Mesenchymal stem cell (in vitro differentiated cells and primary cell): ENCODE results near the gene GAB2.

Source experiments
- DNase-seq: peaks from one replicate; pipeline ENCODE4 v3.0.0-alpha.2; 2013
- H2AFZ ChIP-seq: one replicate; pipeline ENCODE4 v1.6.1; 2013; ENCODE audit warnings: low read depth, mild to moderate bottlenecking, control low read depth, inconsistent platforms, low read length, moderate library complexity
- H2AK5ac ChIP-seq: 2 replicates; pipeline ENCODE4 v1.6.1; 2013; ENCODE audit warnings: low read length, moderate library complexity, mild to moderate bottlenecking, inconsistent platforms; ENCODE audit not compliant: severe bottlenecking
- H2BK120ac ChIP-seq: one replicate; pipeline ENCODE4 v1.6.1; 2013; ENCODE audit warnings: low read depth, mild to moderate bottlenecking, inconsistent platforms, low read length, moderate library complexity
- H2BK12ac ChIP-seq, 2 experiments: one replicate each; pipeline ENCODE4 v1.6.1; 2013; ENCODE audit warnings: inconsistent platforms in 2 of 2, low read length in 2 of 2, mild to moderate bottlenecking in 2 of 2, moderate library complexity in 2 of 2, control low read depth in 1 of 2
- H2BK15ac ChIP-seq: one replicate; pipeline ENCODE4 v1.6.1; 2013; ENCODE audit warnings: mild to moderate bottlenecking, low read depth, inconsistent platforms; ENCODE audit not compliant: poor library complexity, severe bottlenecking
- H2BK5ac ChIP-seq: 2 replicates; pipeline ENCODE4 v1.6.1; 2013; ENCODE audit warnings: low read depth, mild to moderate bottlenecking, low read length, control low read depth, inconsistent platforms; ENCODE audit not compliant: poor library complexity, severe bottlenecking
- H3K14ac ChIP-seq, 2 experiments: one replicate each; pipeline ENCODE4 v1.6.1; 2013; ENCODE audit warnings: inconsistent platforms in 2 of 2, low read length in 2 of 2, control low read depth in 1 of 2, mild to moderate bottlenecking in 1 of 2, moderate library complexity in 1 of 2
- H3K18ac ChIP-seq, 2 experiments: one replicate each; pipeline ENCODE4 v1.6.1; 2013; ENCODE audit warnings: inconsistent platforms in 2 of 2, low read length in 2 of 2, control low read depth in 1 of 2, low read depth in 1 of 2, mild to moderate bottlenecking in 1 of 2
- H3K23ac ChIP-seq, 2 experiments: one replicate each; pipeline ENCODE4 v1.6.1; 2013; ENCODE audit warnings: inconsistent platforms in 2 of 2, low read length in 2 of 2, mild to moderate bottlenecking in 2 of 2, moderate library complexity in 2 of 2, control low read depth in 1 of 2
- H3K27ac ChIP-seq: 2 replicates; pipeline ENCODE4 v1.5.1; 2013; ENCODE audit warnings: mild to moderate bottlenecking, moderate library complexity, low read length, control low read depth, inconsistent platforms; ENCODE audit not compliant: poor library complexity, severe bottlenecking
- H3K27me3 ChIP-seq, 2 experiments: 2 replicates each; pipeline versions ENCODE4 v1.6.1 to v1.7.0; 2013; ENCODE audit warnings: low read length in 2 of 2, mild to moderate bottlenecking in 2 of 2, moderate library complexity in 2 of 2, control low read depth in 1 of 2, inconsistent platforms in 1 of 2; ENCODE audit not compliant: control insufficient read depth in 1 of 2, insufficient read depth in 1 of 2
- H3K36me3 ChIP-seq, 2 experiments: 2 replicates each; pipeline versions ENCODE4 v1.6.1 to v1.7.0; 2013; ENCODE audit warnings: low read length in 2 of 2, control low read depth in 1 of 2, inconsistent platforms in 1 of 2, low read depth in 1 of 2, mild to moderate bottlenecking in 1 of 2; ENCODE audit not compliant: insufficient read depth in 2 of 2, control insufficient read depth in 1 of 2
- H3K4ac ChIP-seq, 2 experiments: one replicate each; pipeline ENCODE4 v1.6.1; 2013; ENCODE audit warnings: inconsistent platforms in 2 of 2, low read length in 2 of 2, mild to moderate bottlenecking in 2 of 2, moderate library complexity in 2 of 2, control low read depth in 1 of 2, low read depth in 1 of 2
- H3K4me1 ChIP-seq: 2 replicates; pipeline ENCODE4 v1.6.1; 2013; ENCODE audit warnings: low read depth, low read length, control low read depth; ENCODE audit not compliant: control insufficient read depth, insufficient read depth
- H3K4me2 ChIP-seq: 2 replicates; pipeline ENCODE4 v1.6.1; 2013; ENCODE audit warnings: low read length, mild to moderate bottlenecking, inconsistent platforms; ENCODE audit not compliant: poor library complexity, severe bottlenecking
- H3K4me3 ChIP-seq, 2 experiments: 2 replicates each; pipeline versions ENCODE4 v1.5.1 to v1.7.0; 2013; ENCODE audit warnings: low read length in 2 of 2, mild to moderate bottlenecking in 2 of 2, control low read depth in 1 of 2, low read depth in 1 of 2; ENCODE audit not compliant: insufficient read depth in 1 of 2
- H3K79me1 ChIP-seq: replicated peaks from 2 replicates; pipeline ENCODE4 v1.6.1; 2013; ENCODE audit warnings: mild to moderate bottlenecking, control low read depth, low read length, inconsistent platforms; ENCODE audit not compliant: poor library complexity, severe bottlenecking
- H3K9ac ChIP-seq: 2 replicates; pipeline ENCODE4 v1.7.0; 2013; ENCODE audit warnings: mild to moderate bottlenecking, low read length, moderate library complexity
- H3K9me3 ChIP-seq: 2 replicates; pipeline ENCODE4 v1.7.0; 2013; ENCODE audit warnings: mild to moderate bottlenecking, low read length; ENCODE audit not compliant: control insufficient read depth
- H4K8ac ChIP-seq: one replicate; pipeline ENCODE4 v1.6.1; 2013; ENCODE audit warnings: inconsistent platforms, mild to moderate bottlenecking, low read length, moderate library complexity
- H4K91ac ChIP-seq: one replicate; pipeline ENCODE4 v1.6.1; 2013; ENCODE audit warnings: mild to moderate bottlenecking, low read length, inconsistent platforms
- WGBS: methylation state at CpG from one replicate; pipeline ENCODE4 v1.1.7; 2013; ENCODE audit warnings: mixed read lengths; 5-methylcytosine and 5-hydroxymethylcytosine counted together

Gene GAB2

DNA sequence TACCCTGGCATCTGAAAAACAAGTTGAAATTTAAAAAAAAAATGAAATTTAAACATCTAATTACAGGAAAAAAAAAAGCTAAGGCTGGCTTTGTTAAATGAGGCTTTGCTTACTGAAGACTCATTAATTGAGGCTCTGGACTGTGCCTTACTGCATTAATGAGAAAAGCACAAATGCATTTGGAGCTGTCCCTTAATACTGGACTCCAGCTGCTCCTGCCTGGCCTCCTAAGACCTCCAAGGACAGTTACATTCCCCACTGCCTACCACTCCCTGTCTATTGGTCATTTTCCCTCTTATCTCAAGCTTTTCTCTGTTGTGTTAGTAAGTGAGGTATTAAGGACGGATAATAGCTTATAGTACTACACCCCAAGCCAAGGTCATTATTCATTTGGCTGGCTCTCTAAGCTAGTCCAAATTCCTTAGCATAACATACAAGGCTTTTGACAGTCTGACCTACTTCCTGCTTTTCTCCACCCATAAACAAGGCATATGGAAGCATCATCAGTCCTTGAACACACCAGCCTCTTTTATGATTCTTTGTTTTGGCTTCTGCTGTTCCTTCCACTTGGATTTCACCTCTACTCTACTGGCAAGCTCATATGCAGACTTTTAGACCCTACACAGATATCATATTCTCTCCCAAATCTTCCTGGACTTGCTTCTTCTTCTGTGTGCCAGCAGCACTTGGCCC lies 166.4 kb downstream of the GAB2 start:
- Histone ChIP-seq H2BK5ac (no peak overlapping the region), H3K4me3 (no peak overlapping the region), H2AK5ac (no peak overlapping the region), H3K9ac (no peak overlapping the region), H3K18ac (no peak overlapping the region), H3K23ac (no peak overlapping the region), H2BK15ac (no peak overlapping the region), H4K8ac (no peak overlapping the region), H2AFZ (no peak overlapping the region), H3K9me3 (no peaks in the 10 kb centered on the region), H3K4me1 (peaks cover 2% of the 10 kb centered on the region), H3K27ac (no peak overlapping the region), H3K27me3 (no peaks in the 10 kb centered on the region), H3K4me2 (no peak overlapping the region), H4K91ac (no peak overlapping the region), H3K36me3 (peaks cover 4 to 18% of the 10 kb centered on the region in 2 experiments), H3K79me1 (peaks cover 13% of the 10 kb centered on the region), H3K4ac (no peak overlapping the region), H2BK12ac (no peak overlapping the region), H2BK120ac (no peak overlapping the region), H3K14ac (no peak overlapping the region)
- no peak for DNase-seq
- 0% methylated on average over 1 of the region's 1 CpG for WGBS

DNA sequence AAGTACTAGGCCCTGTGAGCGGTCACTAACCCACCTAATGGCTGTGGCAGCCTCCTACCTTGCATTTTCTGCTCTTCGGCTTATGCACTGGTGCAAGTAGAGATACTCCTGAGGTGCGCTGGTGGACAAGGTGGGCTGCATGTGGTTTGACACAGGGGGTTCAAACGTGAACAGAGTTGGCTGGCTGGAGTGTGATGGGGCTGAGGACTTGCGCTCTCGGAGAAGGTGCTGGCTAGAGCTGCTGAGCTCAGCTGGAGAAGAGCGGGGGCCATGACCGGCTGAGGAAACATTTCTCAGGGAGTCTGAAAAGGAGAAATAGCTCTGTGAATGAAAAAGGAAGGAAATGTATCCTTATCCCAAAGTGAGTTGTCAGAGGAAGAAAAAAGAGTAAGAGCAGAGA lies 167.5 kb downstream of the GAB2 start:
- Histone ChIP-seq H3K79me1 (peaks cover 10% of the 10 kb centered on the region), H3K4me1 (peaks cover 2% of the 10 kb centered on the region), H2BK120ac (no peak overlapping the region), H3K36me3 (peaks cover 4 to 18% of the 10 kb centered on the region in 2 experiments), H2AK5ac (no peak overlapping the region), H3K23ac (no peak overlapping the region), H3K4ac (no peak overlapping the region), H3K27ac (no peak overlapping the region), H3K4me3 (no peak overlapping the region), H2BK12ac (no peak overlapping the region), H4K8ac (no peak overlapping the region), H2BK5ac (no peak overlapping the region), H3K27me3 (no peaks in the 10 kb centered on the region), H3K14ac (no peak overlapping the region), H2BK15ac (no peak overlapping the region), H2AFZ (no peak overlapping the region), H3K9me3 (no peaks in the 10 kb centered on the region), H3K4me2 (no peak overlapping the region), H4K91ac (no peak overlapping the region), H3K18ac (no peak overlapping the region), H3K9ac (no peak overlapping the region)
- no peak for DNase-seq
- 97% methylated on average over 8 of the region's 8 CpGs for WGBS

DNA sequence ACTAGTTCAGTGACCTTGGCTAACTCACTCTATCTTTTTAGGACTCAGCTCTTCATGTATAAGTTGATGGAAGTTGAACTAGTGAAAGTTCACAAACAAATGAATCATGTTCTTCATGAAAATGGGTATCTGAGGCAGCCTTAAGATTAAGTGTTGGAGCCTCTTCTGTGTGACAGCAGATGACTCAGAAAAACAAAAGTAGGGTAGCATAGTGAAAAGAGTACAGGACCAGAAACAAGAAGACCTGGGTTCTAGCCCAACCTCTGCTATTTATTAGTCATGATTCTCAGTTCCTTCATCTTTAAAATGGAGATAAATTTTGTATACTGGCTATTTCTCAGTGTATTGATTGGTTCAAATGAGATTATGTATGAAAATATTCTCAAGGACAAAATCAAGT lies 168.7 kb downstream of the GAB2 start:
- Histone ChIP-seq H2BK5ac (no peak overlapping the region), H3K4me3 (no peak overlapping the region), H4K8ac (no peak overlapping the region), H3K9ac (no peak overlapping the region), H2AFZ (no peak overlapping the region), H2AK5ac (no peak overlapping the region), H2BK12ac (no peak overlapping the region), H3K9me3 (no peaks in the 10 kb centered on the region), H3K4me2 (no peak overlapping the region), H3K4ac (no peak overlapping the region), H3K23ac (no peak overlapping the region), H4K91ac (no peak overlapping the region), H3K14ac (no peak overlapping the region), H2BK120ac (no peak overlapping the region), H3K4me1 (peaks cover 2% of the 10 kb centered on the region), H3K27ac (no peak overlapping the region), H3K27me3 (no peaks in the 10 kb centered on the region), H3K18ac (no peak overlapping the region), H3K79me1 (peaks cover 10% of the 10 kb centered on the region), H3K36me3 (peaks cover 4 to 18% of the 10 kb centered on the region in 2 experiments), H2BK15ac (no peak overlapping the region)
- DNase-seq = no peak

DNA sequence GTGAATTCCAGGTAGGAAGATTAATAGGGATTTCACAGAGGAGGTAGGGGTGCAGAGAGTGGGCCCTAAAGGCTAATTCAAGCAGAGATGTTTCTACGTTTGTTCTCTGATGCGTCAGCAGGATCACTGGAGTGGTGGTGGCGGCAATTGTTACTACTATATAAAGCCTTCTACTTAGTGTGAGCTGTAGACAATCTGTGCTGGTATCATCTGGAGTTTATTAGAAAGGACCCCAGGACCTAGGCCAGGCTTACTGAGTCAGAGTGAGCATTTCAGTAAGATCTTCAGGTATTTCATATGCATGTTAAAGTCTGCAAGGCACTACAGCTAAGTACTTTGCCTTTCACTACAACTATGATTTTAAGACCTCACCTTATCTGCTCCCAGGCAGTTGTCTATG lies 169.4 kb downstream of the GAB2 start:
- Histone ChIP-seq H3K4me2 (no peak overlapping the region), H3K27me3 (no peaks in the 10 kb centered on the region), H3K14ac (no peak overlapping the region), H3K4me1 (no peaks in the 10 kb centered on the region), H2AK5ac (no peak overlapping the region), H2BK12ac (no peak overlapping the region), H3K23ac (no peak overlapping the region), H4K8ac (no peak overlapping the region), H2BK120ac (no peak overlapping the region), H3K4ac (no peak overlapping the region), H3K9me3 (no peaks in the 10 kb centered on the region), H2BK5ac (no peak overlapping the region), H2BK15ac (no peak overlapping the region), H3K4me3 (no peak overlapping the region), H3K18ac (no peak overlapping the region), H2AFZ (no peak overlapping the region), H3K27ac (no peak overlapping the region), H4K91ac (no peak overlapping the region), H3K79me1 (peaks cover 10% of the 10 kb centered on the region), H3K36me3 (peaks cover 4 to 18% of the 10 kb centered on the region in 2 experiments), H3K9ac (no peak overlapping the region)
- no peak for DNase-seq
- WGBS = 100% methylated on average over 2 of the region's 3 CpGs
